Left ventricle myocardium inferior (tissue), 1 donor: ENCODE data around the gene NCOA4. TPM values are rescaled to one million over a fixed set of nuclear protein-coding genes. Genes with fewer than 3 reads are reported as not detected.
"Not testable (repeated sequence)": the region's sequence is repeated elsewhere in the genome, so short reads cannot be mapped to it uniquely, and the experiment has no call there.

Experiments
- DNase-seq: peaks from one replicate; pipeline ENCODE4 v3.0.0-alpha.2; 2020
- H3K27ac ChIP-seq: fragments of 200-600 bp; replicated peaks from 2 replicates; pipeline ENCODE4 v1.8.0; 2021
- H3K27me3 ChIP-seq: fragments of 200-600 bp; 2 replicates; pipeline ENCODE4 v1.8.0; 2021; ENCODE audit warnings: low read depth
- H3K36me3 ChIP-seq: fragments of 200-600 bp; 2 replicates; pipeline ENCODE4 v1.8.0; 2021
- H3K4me1 ChIP-seq: fragments of 200-600 bp; 2 replicates; pipeline ENCODE4 v1.8.0; 2021
- H3K4me3 ChIP-seq: fragments of 200-600 bp; 2 replicates; pipeline ENCODE4 v1.8.0; 2021; ENCODE audit warnings: mild to moderate bottlenecking, moderate library complexity
- H3K9me3 ChIP-seq: fragments of 200-600 bp; replicated peaks from 2 replicates; pipeline ENCODE4 v1.8.0; 2021
- CTCF ChIP-seq: fragments of 200-600 bp; IDR thresholded peaks from 2 replicates; pipeline ENCODE4 v1.8.0; 2021; ENCODE audit warnings: antibody characterized with exemption, mild to moderate bottlenecking, borderline replicate concordance
- intact Hi-C: fragments of 100-400 bp; cut with micrococcal nuclease; formaldehyde crosslinking; loops from one replicate; pipeline ENCODE4 v1.11.0; 2022
- total RNA-seq: library from RNA; stranded (reverse); fragmentation: NEBNext Ultra II Directional; extraction: Animal tissue kit (Norgen Biotek cat#: 25700); gene quantifications from one replicate; pipeline ENCODE4 v1.2.1, GENCODE V29; 2021
- donor health status: DM: no; HTN: yes; CAD: no; lungs with severe emphysema.

NCOA4 gene
- total RNA-seq, 1 donor from 2014 or later: 270 TPM

GRCh38 chr10:46055771-46056170 lies 25.3 kb upstream of the NCOA4 start:
- Histone ChIP-seq H3K4me1 (no peaks in the 10 kb centered on the region), H3K4me3 (no peak overlapping the region), H3K27ac (no peak overlapping the region), H3K9me3 (peaks cover 12% of the 10 kb centered on the region), H3K36me3 (no peaks in the 10 kb centered on the region), H3K27me3 (peaks cover 25% of the 10 kb centered on the region)
- TF ChIP-seq CTCF: no peak
- no peak for DNase-seq
- intact Hi-C loops: no loop called here

- TF ChIP-seq CTCF: no peak
- Histone ChIP-seq H3K4me3 (no peak overlapping the region), H3K9me3 (peaks cover 12% of the 10 kb centered on the region), H3K27ac (no peak overlapping the region), H3K4me1 (no peaks in the 10 kb centered on the region), H3K36me3 (no peaks in the 10 kb centered on the region), H3K27me3 (peaks cover 37% of the 10 kb centered on the region)
- intact Hi-C loops: no loop called here
- no peak for DNase-seq
Measured at GRCh38 chr10:46053534-46054434, 23.4 kb upstream of the NCOA4 start.

GRCh38 chr10:46052791-46053375 lies 22.5 kb upstream of the NCOA4 start:
- no peak overlapping the region for H3K4me3 ChIP-seq
- intact Hi-C loops: no loop called here
- TF ChIP-seq CTCF: no peak
- H3K27me3 ChIP-seq: peaks cover 46% of the 10 kb centered on the region
- no peak overlapping the region for H3K27ac ChIP-seq
- H3K4me1 ChIP-seq: no peaks in the 10 kb centered on the region
- no peaks in the 10 kb centered on the region for H3K36me3 ChIP-seq
- peaks cover 12% of the 10 kb centered on the region for H3K9me3 ChIP-seq
- no peak for DNase-seq

- intact Hi-C loops: no loop called here
- no peak overlapping the region for H3K4me3 ChIP-seq
- DNase-seq: no peak
- H3K27me3 ChIP-seq: peaks cover 52% of the 10 kb centered on the region
- no peaks in the 10 kb centered on the region for H3K36me3 ChIP-seq
- no peak overlapping the region for H3K27ac ChIP-seq
- peaks cover 6% of the 10 kb centered on the region for H3K9me3 ChIP-seq
- no peak for TF ChIP-seq CTCF
- no peaks in the 10 kb centered on the region for H3K4me1 ChIP-seq
Measured at GRCh38 chr10:46052057-46052790, 21.8 kb upstream of the NCOA4 start.

- no peak for TF ChIP-seq CTCF
- no peaks in the 10 kb centered on the region for H3K36me3 ChIP-seq
- no peak for DNase-seq
- H3K4me3 ChIP-seq: no peak overlapping the region
- peaks cover 61% of the 10 kb centered on the region for H3K27me3 ChIP-seq
- H3K9me3 ChIP-seq: no peaks in the 10 kb centered on the region
- H3K27ac ChIP-seq: no peak overlapping the region
- no peaks in the 10 kb centered on the region for H3K4me1 ChIP-seq
- intact Hi-C loops: no loop called here
Measured at GRCh38 chr10:46050941-46051623, 20.7 kb upstream of the NCOA4 start.

GRCh38 chr10:46049497-46049831 lies 19.0 kb upstream of the NCOA4 start:
- DNase-seq, H3K27ac ChIP-seq, intact Hi-C loops, H3K36me3 ChIP-seq, H3K9me3 ChIP-seq, H3K4me3 ChIP-seq, H3K4me1 ChIP-seq: not testable (repeated sequence)
- peaks cover 68% of the 10 kb centered on the region for H3K27me3 ChIP-seq
